HG02840 (cell line): ENCODE measurements around the gene RARRES2.
A peak's percentile ranks its signal among the peaks of the same experiment; 100 is the strongest.

Experiments
- ATAC-seq: cut with Tn5 transposase; IDR thresholded peaks from one replicate; pipeline ENCODE4 v1.9.1; 2021; ENCODE audit warnings: mild to moderate bottlenecking, moderate library complexity, moderate number of reproducible peaks; ENCODE audit not compliant: unreplicated experiment, low FRiP score

The RARRES2 gene

GRCh38 chr7:150377635-150378034, 36.2 kb upstream of the RARRES2 start:
- ATAC-seq = no peak

- no peak for ATAC-seq
Measured at GRCh38 chr7:150377196-150377595, 35.8 kb upstream of the RARRES2 start.

GRCh38 chr7:150376560-150376959, 35.1 kb upstream of the RARRES2 start:
- ATAC-seq = no peak

GRCh38 chr7:150375662-150376521, 34.5 kb upstream of the RARRES2 start:
- no peak for ATAC-seq

GRCh38 chr7:150374472-150374871, 33.0 kb upstream of the RARRES2 start:
- no peak for ATAC-seq

- no peak for ATAC-seq
Measured at GRCh38 chr7:150374026-150374425, 32.6 kb upstream of the RARRES2 start.

GRCh38 chr7:150373049-150373801, 31.8 kb upstream of the RARRES2 start:
- no peak for ATAC-seq

- no peak for ATAC-seq
Measured at GRCh38 chr7:150372271-150373048, 31.0 kb upstream of the RARRES2 start.

GRCh38 chr7:150371996-150372270, 30.5 kb upstream of the RARRES2 start:
- ATAC-seq = no peak

- no peak for ATAC-seq
Measured at GRCh38 chr7:150371131-150371995, 29.9 kb upstream of the RARRES2 start.

GRCh38 chr7:150370612-150371071, 29.2 kb upstream of the RARRES2 start:
- no peak for ATAC-seq

GRCh38 chr7:150369748-150370501, 28.5 kb upstream of the RARRES2 start:
- ATAC-seq = no peak

GRCh38 chr7:150368884-150369747, 27.7 kb upstream of the RARRES2 start:
- peak; percentile 24 for ATAC-seq

GRCh38 chr7:150368096-150368883, 26.9 kb upstream of the RARRES2 start, which contains the start of gene REPIN1:
Gene REPIN1 (plus strand): TSS chr7:150368822. CDS start chr7:150369712, 890 bp downstream.
- peak; percentile 54 for ATAC-seq

- no peak for ATAC-seq
Measured at GRCh38 chr7:150367677-150368095, 26.3 kb upstream of the RARRES2 start.

- no peak for ATAC-seq
Measured at GRCh38 chr7:150365673-150366398, 24.4 kb upstream of the RARRES2 start.

- no peak for ATAC-seq
Measured at GRCh38 chr7:150365194-150365593, 23.8 kb upstream of the RARRES2 start.
